ENCODE results near the gene AGMAT.

DNA sequence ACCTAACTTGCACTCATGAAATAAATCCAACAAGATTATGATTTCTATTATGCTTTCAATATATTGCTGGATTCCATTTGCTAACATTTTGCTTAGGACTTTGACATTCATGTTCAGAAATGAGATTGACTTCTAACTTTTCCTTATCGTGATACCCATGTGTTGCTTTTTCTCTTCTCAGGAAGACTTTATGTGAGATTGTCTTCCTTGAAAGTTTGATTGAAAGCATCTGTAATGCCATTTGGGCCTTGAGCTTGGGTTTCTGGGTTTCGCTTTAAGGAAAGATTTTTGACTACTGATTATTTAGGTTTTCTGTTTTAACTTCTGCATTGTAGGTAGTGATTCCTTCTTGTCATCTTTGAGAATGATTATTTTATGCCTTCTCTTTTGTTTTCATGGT, 27.8 kb downstream of the AGMAT start:
- TF ChIP-seq EZH2 (IDR thresholded peaks at IDR 0.05; ENCODE audit: insufficient read depth, poor library complexity, severe bottlenecking) (no peak), EZH2phosphoT487 (IDR thresholded peaks at IDR 0.05; ENCODE audit: insufficient read depth, low read depth) (no peak)
